AG09309 (cell line): ENCODE results near the gene H6PD.
A peak's percentile ranks its signal among the peaks of the same experiment; 100 is the strongest.

Source experiments
- DNase-seq: peaks from one replicate; pipeline ENCODE4 v3.0.0-alpha.2; 2010; ENCODE audit warnings: low read depth
- H3K4me3 ChIP-seq: 2 replicates; pipeline ENCODE4 v1.5.1; 2011; ENCODE audit warnings: mild to moderate bottlenecking, low read depth, low read length, moderate library complexity; ENCODE audit not compliant: control insufficient read depth
- TF ChIP-seq, protein P1 (sequence below): IDR thresholded peaks from 2 replicates; pipeline ENCODE4 v1.5.1; 2011; ENCODE audit warnings: mild to moderate bottlenecking, low read depth, low read length, inconsistent platforms; ENCODE audit not compliant: insufficient read depth, control insufficient read depth; ENCODE audit errors: missing control alignments

Gene H6PD

DNA sequence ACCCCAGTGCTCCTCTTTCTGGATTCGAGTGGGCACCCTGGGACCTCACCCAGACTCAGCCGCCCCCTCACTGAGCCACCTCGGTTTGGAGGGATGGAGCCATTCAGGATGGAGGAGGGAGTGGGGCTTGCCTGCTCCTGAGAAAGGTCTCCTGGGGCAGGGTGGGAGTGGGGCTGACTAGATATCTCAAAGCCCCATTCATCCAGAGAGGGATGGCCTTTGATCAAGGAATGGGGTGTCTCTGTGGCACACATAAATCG is 48.1 kb downstream of the H6PD start:
- DNase-seq = no peak
- no peak overlapping the region for H3K4me3 ChIP-seq
- TF ChIP-seq, protein P1, sequence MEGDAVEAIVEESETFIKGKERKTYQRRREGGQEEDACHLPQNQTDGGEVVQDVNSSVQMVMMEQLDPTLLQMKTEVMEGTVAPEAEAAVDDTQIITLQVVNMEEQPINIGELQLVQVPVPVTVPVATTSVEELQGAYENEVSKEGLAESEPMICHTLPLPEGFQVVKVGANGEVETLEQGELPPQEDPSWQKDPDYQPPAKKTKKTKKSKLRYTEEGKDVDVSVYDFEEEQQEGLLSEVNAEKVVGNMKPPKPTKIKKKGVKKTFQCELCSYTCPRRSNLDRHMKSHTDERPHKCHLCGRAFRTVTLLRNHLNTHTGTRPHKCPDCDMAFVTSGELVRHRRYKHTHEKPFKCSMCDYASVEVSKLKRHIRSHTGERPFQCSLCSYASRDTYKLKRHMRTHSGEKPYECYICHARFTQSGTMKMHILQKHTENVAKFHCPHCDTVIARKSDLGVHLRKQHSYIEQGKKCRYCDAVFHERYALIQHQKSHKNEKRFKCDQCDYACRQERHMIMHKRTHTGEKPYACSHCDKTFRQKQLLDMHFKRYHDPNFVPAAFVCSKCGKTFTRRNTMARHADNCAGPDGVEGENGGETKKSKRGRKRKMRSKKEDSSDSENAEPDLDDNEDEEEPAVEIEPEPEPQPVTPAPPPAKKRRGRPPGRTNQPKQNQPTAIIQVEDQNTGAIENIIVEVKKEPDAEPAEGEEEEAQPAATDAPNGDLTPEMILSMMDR = no peak

DNA sequence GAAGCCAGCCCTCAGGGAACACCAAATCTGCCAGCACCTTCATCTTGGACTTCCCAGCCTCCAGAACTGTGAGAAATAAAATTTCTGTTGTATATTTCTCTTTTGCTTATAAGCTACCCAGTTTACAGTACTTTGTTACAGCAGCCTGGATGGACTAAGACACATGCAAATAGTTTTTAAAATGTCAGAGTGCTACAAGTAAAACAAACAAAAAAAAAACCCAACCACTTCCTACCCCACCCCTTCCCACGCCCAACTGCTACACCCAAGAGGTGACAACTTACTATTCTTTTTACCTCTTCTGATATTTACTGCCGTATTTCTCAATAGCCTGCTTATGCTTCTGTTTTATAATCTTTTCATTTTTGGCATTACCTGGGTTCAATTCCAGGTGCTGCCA is 49.5 kb downstream of the H6PD start:
- no peak for DNase-seq
- no peak overlapping the region for H3K4me3 ChIP-seq
- TF ChIP-seq, protein P1 = no peak

DNA sequence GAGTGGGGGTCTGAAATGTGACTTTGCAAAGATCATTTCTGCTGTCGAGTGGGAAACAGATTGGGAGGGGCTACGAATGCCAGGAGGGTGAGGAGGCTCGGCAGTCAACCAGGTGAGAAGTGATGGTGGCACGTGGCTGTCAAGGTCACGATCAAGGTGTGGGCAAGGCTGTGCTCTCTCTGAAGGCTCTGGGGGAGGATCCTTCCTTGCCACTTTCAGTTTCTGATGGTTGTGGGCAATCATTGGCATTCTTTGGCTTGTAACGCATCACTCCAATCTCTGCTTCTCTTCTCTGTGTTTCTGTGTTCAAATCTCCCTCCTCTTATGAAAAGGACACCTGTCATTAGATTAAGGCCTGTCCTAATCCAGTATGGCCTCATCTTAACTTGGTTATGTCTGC is 52.0 kb downstream of the H6PD start:
- no peak overlapping the region for H3K4me3 ChIP-seq
- TF ChIP-seq, protein P1 = no peak

DNA sequence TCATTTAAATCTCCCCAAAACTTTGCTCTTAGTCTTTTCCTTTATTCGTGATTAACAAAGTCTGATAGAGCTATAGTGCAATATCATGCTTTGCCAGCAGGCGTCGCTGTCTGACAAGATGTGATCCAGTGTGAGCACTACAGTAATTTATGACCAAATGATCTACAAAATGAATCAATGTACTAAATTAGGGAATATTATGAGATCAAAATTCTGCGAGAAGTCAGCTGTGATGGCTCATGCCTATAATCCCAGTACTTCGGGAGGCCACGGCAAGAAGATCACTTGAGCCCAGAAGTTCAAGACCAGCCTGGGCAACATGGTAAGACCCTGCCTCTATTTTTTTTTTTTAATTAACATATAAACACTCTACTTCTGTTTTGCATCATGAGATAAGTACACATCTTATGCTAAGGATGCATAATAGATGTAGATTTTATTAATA is 54.5 kb downstream of the H6PD start:
- TF ChIP-seq, protein P1 = peak; percentile 84
- no peak overlapping the region for H3K4me3 ChIP-seq
- no peak for DNase-seq

More for the DNA sequence above, 52.0 kb downstream of the H6PD start:
- no peak for DNase-seq

DNA sequence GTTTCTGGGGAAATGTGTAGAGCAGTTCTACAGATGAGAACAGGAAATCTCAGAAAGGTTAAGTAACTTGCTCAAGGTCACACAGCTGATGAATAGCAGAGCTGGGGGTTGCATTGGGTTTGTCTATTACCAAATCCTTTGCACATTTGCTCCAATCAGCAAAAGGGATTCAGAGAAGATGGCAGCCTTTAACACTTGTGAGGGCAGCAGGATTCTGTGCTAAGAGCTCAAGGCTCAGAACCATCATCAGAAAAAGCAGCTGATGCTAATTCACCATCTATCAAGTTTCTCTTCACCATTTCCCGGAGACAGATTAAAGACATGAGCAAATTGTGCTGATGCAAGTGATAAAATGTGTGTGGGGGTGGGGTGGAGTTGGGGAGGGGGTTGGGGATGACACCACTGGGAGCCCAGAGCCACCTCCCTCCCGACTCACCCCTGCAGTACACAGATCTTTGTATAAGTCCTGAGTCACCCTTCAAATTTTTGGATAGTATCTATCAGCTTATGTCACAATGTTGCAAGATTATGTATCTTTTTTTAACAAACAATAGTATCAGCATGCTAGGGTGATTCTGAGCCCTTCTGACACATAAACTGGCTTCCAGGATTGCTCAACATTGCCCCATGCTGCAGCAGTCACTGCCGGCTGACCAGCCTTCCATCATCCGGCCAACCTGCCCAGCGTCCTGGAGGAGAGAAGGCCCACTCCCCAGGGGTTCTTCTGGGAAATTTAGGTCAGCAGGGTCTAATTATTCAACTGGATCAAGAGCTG is 55.3 kb downstream of the H6PD start:
- TF ChIP-seq, protein P1 = no peak
- no peak overlapping the region for H3K4me3 ChIP-seq
- peak; percentile 85 for DNase-seq

DNA sequence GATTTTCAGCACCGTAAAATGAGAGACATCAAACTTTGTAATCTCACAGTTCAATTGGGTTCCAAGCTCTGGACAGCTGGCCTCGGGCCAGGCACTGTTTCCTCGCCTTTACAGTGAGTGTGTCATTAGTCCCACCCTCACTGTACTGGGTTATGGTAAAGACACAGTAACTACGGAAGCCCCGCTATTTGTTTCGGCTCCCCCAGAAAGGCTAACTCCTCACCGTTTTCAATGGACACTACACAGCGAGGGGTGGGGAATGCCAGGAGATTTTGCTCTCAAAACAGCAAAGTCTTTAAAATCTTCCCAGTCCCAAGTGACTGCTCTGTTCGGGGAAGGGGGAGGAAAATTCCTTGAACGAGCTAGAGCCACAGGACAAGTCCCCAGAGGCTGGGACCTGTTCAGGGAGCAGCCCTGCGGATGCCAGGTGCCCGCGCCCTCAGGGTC is 57.4 kb downstream of the H6PD start:
- TF ChIP-seq, protein P1 = no peak
- DNase-seq = no peak
- H3K4me3 ChIP-seq = peak overlapping the region; percentile 48
